Measurements from ENCODE around the gene PPP2R5C.

PPP2R5C gene

DNA sequence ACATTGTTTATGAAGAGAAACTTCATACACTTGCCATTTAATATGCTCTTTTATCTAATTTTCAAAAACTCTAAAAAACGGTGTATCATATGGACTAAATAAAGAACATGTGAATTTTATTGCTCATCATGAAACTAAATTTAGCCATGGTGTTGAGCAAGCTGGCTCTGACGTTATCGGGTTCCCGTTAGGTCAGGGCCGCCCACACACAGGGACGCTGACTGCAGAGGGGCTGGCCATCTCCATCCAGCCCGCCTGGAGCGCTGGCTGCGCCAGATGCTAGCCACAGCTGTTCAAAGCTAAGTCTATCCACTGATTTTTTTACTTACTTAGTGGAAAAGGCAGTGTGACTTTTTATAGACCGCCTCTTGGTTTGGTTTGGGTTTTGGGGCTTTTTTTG lies 166.3 kb downstream of the PPP2R5C start:
- peak; percentile 61 for DNase-seq

DNA sequence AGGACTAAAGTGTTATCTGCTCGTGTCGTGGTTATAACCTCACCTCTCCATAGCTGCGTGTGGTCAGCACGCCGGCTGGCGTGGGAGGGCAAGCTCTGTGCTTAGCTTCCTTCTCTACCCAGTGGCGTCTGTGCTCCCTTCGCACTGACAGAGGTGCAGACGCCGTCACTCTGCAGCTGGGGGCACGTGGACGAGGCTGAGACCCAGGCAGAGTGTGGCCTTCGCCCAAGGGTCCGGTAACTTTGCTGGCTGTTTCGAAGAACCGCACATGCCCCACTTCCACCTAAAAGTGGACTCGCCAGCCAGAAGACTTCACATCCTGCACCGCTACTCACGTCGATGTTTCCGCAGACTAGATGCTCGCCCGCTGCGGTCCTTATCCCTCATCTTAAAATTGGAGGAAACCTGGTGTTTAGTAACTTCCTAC lies 166.9 kb downstream of the PPP2R5C start:
- no peak for DNase-seq

DNA sequence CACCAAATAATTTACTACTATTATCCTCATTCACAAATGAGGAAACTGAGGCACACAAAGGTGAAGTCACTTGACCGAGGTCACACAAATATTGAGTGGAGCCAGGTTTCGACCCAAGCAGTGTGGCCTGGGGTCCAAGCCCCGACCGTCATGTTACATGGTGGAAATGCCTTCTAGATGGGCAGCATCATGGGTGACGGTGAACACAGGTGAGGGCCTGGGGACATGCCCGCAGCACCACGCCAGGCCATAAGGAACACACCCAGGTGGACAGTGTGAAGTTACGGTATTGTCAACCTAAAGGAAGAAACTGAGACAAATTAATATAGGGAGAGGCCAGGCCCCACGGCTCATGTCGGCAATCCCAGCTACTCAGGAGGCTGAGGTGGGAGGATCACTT lies 167.6 kb downstream of the PPP2R5C start:
- DNase-seq, result no peak

DNA sequence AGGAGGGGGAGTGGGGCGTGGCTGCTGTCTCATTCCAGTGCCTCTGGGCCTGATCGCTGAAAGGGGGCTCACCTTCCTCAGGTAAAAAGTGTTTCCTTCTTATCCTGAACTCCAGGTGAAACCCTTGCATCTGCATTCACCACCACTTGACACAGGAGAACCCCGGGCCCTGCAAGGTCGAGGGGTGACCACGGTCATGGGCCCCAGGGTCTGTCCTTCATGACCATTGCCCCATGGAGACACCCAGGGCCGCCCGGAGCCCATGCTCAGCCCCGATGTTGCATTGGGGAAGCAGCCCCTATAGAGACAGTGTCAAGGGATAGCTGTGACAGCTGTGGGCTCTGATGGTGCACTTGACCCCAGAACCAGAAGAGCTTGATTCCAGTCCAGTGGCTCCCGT lies 168.4 kb downstream of the PPP2R5C start:
- DNase-seq, result no peak

- no peak for DNase-seq
Observed at GRCh38 chr14:101932673-101933072, 171.2 kb downstream of the PPP2R5C start.

GRCh38 chr14:101933209-101933608 lies 171.7 kb downstream of the PPP2R5C start:
- DNase-seq, result no peak

GRCh38 chr14:101934601-101935150 lies 173.2 kb downstream of the PPP2R5C start:
- DNase-seq, result no peak

DNA sequence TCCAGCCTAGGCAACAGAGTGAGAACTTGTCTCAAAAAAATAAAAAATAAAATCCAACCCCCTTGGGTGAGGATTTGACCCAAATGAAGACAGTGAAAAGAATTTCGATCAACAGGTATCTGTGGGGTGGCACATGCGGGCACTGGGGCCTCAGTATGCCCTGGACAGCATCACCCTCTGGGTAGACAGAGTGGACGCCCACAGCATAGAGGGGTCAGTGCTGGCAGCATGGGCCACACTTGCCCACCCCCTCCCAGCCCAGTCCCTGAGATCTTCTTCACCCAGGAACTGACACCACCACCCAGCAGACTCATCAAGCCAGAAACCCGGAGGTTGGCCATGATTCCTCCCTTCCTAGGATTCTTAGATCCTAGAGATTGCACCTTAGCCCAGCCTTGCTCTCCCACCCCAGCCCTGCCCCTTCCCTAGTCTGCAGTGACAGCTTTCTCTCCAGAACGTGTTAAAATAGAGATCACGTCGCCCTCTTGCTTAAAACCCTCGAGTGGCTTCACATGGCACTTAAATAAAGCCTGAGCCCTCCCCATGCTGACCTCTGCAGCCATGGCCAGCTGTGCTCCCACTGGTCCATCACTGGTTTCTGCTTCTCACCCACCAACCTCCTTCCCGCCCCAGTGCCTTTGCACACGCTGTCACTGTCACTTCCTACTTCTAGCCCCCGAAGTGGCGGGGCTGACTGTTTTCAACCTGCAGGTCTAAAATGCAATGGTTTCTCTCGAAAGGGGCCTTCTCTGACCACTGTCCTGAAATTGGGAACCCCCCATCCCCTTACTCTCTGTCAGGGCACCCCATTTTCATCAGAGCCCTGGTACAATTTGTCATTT lies 176.6 kb downstream of the PPP2R5C start:
- no peak for DNase-seq

DNA sequence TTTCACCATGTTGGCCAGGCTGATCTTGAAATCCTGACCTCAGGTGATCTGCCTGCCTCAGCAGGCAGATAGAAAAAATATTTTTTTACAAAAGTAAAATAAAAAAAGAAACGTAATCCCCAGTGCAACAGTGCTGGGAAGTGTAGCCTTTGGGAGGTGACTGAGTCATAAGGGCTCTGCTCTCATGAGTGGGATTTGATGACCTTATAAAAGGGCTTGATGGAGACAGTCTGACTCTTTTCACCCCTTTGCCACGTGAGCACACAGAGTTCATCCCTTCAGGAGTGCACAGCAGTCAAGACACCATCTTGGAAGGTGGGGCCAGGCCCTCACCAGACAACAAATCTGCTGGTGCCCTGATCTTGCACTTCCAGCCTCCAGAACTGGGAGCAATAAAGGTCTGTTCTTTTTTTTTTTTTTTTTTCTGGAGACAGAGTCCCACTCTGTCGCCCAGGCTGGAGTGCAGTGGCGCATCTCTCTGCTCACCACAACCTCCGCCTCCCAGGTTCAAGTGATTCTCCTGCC lies 178.2 kb downstream of the PPP2R5C start:
- no peak for DNase-seq

DNA sequence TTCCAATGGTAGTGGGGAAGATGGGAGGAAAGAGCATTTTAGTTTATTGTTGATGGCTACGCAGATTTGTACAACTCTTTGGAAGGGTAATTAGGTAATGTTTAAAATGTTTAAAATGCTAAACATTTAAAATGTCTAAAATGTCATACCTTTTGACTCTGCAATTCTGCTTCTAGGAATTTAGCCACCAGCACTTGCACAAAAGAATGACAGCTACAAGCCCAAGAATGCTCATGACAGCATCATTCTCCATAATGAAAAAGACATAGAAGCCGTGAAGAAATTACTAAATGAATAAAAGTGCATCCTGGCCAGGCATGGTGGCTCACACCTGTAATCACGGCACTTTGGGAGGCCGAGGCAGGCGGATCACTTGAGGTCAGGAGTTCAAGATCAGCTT lies 182.9 kb downstream of the PPP2R5C start:
- no peak for DNase-seq

- DNase-seq, result no peak
Observed at GRCh38 chr14:101945171-101945570, 183.7 kb downstream of the PPP2R5C start.

GRCh38 chr14:101947577-101947903 lies 186.0 kb downstream of the PPP2R5C start:
- DNase-seq, result peak; percentile 46

DNA sequence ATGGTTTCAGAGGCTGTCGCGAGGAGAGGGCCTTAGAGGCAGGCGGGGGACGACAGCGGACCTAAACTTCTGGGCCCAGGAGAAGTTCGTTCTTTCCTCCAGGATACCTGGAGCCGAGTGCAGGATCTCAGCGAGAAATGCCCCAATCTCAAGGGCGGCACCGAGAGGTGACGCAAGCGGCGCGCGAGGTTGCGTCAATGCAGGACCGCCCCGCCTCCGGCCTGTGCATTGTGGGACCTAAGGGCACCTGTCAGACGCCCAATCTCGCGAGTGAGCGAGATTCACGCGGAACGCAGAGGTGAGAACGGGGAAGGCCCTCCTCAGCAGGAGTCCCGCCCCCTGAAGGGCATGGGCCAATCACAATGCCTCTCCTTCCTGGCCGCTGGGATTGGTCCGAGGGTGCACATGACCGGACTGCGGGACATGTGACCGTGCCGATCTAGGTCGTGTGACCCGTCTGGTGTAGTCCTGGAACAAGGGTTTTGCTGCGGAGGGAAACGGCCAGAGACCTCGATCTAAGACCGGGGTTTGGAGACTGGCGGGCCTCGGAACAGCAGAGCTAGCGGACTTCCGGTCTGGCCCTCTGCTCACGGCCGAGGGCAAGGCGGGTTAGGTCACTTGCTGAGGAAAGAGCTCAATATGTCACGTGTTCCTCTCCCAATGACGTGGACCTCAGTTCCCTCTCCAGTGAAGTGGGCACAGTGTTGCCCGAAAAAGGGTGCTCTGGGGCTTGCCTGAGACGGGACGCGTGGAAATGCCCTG lies 186.6 kb downstream of the PPP2R5C start:
- peak; percentile 100 for DNase-seq

- no peak for DNase-seq
Observed at GRCh38 chr14:101948666-101949216, 187.2 kb downstream of the PPP2R5C start.

DNA sequence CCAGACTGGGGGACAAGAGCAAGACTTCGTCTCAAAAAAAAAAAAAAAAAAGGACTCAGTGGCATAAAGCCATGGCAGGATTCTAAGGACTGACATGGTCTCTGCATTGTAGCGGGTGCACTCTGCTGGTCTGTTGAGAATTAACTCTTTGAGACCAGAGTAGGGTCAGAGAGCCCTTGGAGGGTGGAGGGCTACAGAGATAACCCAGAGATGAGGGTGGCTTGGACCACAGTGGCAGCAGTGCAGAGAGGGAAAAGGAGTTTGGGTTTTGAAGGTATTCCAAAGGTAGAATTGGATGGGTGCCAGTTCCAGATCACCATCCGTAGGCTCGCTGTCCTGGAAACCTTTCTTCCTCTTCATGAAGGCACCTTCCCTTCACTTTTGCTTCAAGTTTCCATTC lies 188.6 kb downstream of the PPP2R5C start:
- DNase-seq, result no peak

DNA sequence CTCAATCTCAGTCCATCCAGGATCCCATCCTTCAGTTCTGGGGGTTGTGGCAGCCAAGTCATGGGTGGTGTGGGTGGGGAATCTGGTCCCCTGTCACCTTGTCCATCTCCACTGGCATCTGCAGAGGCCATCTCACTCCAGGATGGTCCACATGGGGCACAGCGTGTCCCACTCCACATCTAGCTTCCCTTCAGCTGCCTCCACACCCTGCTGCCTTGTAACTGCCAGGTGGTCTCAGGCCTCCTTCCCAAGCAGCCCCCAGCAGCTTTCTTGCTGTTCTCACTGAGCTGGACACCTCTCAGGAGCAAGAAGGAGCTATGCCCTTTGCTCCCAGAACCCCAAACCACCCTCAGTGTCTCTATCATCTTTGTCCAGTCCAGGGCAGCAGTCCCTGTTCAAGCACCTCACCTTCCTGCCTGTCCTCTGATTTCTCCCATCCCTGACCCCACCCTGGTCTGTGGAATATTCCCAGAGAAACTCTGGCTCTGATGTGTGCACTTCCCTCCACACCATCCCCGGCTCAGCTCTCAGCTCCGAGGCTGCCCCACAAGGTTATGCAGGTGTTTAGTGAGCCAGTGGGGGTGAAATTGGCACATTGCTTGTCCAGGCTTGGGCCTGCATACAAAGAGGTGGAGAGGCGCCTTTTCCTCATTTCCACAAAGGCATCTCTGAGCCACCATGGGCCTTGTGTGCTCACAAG lies 189.2 kb downstream of the PPP2R5C start:
- no peak for DNase-seq

- no peak for DNase-seq
Observed at GRCh38 chr14:101953151-101953550, 191.6 kb downstream of the PPP2R5C start.

DNA sequence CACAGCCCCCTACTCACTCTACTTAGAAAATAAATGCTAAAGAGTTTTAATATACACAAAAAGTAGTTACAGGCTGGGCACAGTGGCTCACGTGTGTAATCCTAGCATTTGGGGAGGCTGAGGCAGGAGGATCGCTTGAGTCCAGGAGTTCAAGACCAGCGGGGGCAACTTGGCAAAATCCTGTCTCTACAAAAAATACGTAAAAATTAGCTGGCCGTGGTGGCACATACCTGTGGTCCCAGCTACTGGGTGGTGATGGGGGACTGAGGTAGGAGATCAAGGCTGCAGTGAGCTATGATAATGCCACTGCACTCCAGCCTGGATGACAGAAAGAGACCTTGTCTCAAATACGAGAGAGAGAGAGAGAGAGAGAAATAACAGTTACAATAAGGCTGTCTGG lies 193.0 kb downstream of the PPP2R5C start:
- no peak for DNase-seq

GRCh38 chr14:101955695-101956161 lies 194.2 kb downstream of the PPP2R5C start:
- DNase-seq, result no peak

DNA sequence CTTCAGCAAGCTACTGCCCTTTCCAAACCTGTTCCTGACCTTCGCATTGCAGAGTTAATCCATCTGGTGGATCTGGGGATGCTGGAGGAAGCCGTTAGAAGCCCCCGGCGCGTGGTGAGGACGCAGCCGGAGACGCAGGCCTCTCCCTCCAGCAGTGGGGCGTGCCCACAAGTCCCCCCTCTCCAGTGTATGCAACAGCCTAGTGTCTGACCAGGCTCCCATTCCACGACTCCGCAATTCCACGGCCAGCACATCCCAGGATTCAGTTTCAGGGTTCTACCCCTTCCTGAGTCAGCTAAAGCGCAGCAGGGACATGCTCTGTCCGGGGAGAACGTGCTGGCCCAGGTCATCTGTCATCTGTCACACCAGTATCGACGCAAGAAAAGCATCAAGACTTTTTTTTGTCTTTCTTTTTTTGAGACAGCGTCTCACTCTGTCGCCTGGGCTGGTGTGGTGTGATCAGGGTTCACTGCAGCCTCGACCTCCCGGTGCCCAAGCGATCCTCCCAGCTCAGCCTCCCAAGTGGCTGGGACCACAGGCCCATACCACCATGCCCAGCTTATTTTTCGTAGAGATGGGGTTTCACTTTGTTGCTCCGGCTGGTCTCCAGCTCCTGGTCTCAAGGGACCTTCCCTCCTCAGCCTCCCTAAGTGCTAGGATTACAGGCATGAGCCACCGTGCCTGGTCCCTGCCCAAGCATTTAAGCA lies 194.8 kb downstream of the PPP2R5C start:
- DNase-seq, result no peak

DNA sequence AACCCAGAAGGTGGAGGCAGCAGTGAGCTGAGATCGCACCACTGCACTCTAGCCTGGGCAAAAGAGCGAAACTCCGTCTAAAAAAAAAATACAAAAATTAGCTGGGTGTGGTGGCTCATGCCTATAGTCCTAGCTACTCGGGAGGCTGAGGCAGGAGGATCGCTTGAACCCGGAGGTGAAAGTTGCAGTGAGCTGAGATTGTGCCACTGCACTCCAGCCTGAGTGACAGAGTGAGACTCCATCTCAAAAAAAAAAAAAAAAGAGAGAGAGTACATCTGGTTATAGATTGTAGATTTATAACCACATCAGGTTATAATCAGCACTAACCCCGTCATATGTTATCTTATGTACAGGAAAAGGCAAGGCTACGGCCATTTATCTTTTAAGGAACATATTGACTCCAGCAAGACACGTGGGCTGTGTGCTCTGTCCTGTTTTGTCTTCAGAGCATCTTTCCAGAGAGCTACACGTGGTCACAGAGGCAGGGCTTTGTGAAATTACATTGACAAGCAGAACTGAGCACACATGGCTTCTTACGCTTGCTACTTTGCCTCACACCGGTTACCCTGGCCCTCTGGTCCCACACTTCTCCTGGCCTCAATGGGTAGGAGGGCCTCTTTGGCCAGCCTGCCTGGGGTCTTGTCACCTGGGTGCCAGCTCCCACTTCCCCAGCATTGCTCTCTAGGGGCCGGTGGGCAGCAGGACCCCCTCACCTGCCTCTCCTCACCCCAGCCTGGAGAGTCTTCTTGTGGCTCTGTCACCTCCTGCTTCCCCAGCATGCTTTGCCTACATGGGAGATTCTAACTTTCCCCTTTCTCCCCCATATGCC lies 196.1 kb downstream of the PPP2R5C start:
- no peak for DNase-seq

Measured in stimulated activated CD8-positive, alpha-beta memory T cell treated with anti-CD3 and anti-CD28 coated beads, Interleukin-4, amount 100 ng/mL, for 48 hours (primary cell).